Urinary bladder (tissue), 4 donors: ENCODE data around the gene ELK4. TPM values are rescaled to one million over a fixed set of nuclear protein-coding genes. Genes with fewer than 3 reads are reported as not detected.

Source experiments
- DNase-seq: peaks from one replicate; pipeline ENCODE4 v3.0.0-alpha.2; 2015; ENCODE audit errors: extremely low spot score
- H3K27ac ChIP-seq: one replicate; pipeline ENCODE4 v1.5.1; 2013; ENCODE audit warnings: low read depth, mild to moderate bottlenecking, moderate library complexity
- H3K36me3 ChIP-seq: one replicate; pipeline ENCODE4 v1.6.1; 2013; ENCODE audit warnings: mild to moderate bottlenecking, moderate library complexity; ENCODE audit not compliant: insufficient read depth
- H3K4me1 ChIP-seq: one replicate; pipeline ENCODE4 v1.6.1; 2013; ENCODE audit warnings: mild to moderate bottlenecking, moderate library complexity; ENCODE audit not compliant: insufficient read depth
- H3K4me3 ChIP-seq: one replicate; pipeline ENCODE4 v1.5.1; 2013; ENCODE audit warnings: low read depth, low read length
- WGBS: extraction: QIAGEN DNeasy Blood & Tissue Kit; methylation state at CpG from one replicate; pipeline ENCODE4 v1.1.7; 2013; 5-methylcytosine and 5-hydroxymethylcytosine counted together
- polyA plus RNA-seq: library from polyadenylated mRNA; stranded (reverse); fragments of 200-250 nt; gene quantifications from one replicate; pipeline ENCODE4 v1.2.3, GENCODE V29; 2013
- total RNA-seq: library from RNA; depleted of rRNA; stranded (reverse); fragments of >200 nt; gene quantifications from one replicate; pipeline ENCODE4 v1.2.3, GENCODE V29; 2014
- donor health status: healthy with polysubstance abuse.
- donor health status: healthy.

The ELK4 gene
- total and polyA plus RNA-seq, 2 donors: 5.6 to 41.9 TPM

DNA sequence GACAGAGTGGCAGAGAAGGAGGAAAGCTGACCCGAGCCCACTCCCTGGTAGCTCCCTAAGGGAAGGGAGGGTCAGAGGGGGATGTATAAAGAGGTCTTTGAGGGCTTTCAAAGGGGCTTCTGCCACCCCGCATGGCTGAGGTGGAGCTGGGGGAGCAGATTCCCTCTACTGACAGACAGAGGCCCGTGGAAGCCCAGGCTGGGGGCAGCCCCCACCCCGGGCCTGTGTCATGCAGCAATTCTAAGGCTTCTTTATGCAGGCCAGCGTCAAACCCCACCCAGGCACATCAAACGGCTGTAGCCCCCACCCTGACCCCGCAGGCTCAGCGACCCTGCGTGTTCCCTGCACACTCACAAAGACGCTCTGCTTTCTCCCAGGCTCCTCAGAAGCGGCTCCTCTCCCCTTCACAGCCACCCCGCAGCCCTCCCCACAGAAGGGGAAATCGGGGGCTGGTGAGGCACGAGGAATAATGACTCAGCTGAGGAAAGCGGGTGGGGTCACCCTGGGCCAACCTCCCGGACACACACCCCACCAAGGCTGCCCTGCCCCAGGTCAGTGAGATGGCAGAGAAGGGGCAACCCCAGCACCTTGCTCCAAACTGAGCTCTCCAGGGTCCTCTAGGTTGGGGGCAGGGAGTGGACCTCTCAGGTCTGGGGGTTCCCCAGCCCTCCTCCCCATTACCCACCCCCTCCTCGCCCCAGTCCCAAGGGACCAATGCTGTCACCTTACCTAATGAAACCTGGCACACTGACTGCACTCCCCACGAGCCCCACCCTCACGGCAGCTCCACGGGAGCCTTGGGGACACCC lies 37.7 kb upstream of the ELK4 start:
- Histone ChIP-seq H3K36me3 (no peaks in the 10 kb centered on the region), H3K27ac (no peak overlapping the region), H3K4me3 (no peak overlapping the region), H3K4me1 (no peaks in the 10 kb centered on the region)
- DNase-seq: no peak
- 58% methylated on average over 20 of the region's 20 CpGs for WGBS

DNA sequence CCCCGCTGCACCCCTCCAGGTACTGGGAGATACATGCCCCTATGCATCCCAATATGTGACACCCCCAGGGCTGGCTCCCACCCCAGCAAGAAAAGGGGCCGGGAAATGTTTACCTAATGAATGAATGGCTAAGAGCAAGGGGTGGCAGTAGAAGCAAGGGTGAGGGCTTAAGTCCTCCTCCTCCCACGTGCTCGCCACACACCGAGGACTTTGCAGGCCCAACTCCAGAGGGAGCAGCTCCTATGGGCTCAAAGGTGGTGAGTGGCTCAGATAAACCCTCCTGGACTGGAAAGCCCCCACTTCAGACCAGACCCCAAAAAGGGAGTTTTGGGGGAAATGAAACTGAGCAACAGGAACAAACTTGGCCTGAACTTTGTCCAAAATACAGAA lies 37.1 kb upstream of the ELK4 start:
- Histone ChIP-seq H3K36me3 (no peaks in the 10 kb centered on the region), H3K4me3 (no peak overlapping the region), H3K27ac (no peak overlapping the region), H3K4me1 (no peaks in the 10 kb centered on the region)
- DNase-seq: no peak
- 71% methylated on average over 5 of the region's 5 CpGs for WGBS

DNA sequence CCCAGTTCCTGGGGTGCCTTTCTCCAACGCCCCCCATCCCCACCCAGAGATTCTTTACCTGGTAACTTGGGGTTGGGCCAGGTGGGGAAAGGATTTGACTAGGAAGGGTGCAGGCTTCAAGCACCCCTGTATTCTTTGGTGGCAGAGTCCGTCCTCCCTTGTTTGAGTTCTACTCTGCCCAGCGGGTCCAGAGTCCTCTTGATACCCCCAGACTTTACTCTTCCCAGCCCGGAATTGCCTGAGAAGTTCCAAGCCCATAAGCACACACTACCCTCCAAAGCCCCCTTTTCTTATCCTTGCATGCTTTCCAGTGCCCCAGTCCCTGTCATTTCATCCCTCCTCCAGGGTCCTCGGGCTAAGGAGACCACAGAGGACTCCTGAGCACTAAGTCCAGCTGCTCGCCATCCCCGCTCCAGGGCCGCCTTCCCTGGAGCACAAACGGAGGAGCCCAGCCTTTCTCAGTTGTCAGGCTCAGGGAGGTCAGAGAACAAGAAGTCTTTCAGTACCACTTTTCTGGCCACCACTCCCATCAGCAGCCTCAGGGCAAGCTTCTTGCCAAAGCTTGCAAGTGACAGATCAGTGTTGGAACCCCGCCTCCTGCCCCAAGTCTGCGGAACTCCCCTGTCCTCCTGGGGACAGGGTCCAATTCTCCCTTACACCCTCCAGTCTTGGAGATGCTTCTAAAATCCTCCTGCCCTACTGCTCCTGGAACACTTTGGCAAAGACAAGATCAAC lies 36.3 kb upstream of the ELK4 start:
- H3K36me3 ChIP-seq: no peaks in the 10 kb centered on the region
- H3K4me3 ChIP-seq: no peak overlapping the region
- 85% methylated on average over 11 of the region's 11 CpGs for WGBS
- DNase-seq: no peak
- H3K27ac ChIP-seq: no peak overlapping the region
- H3K4me1 ChIP-seq: no peaks in the 10 kb centered on the region

- Histone ChIP-seq H3K4me3 (no peak overlapping the region), H3K27ac (no peak overlapping the region), H3K4me1 (no peaks in the 10 kb centered on the region), H3K36me3 (no peaks in the 10 kb centered on the region)
- WGBS: 93% methylated on average over 6 of the region's 6 CpGs
- no peak for DNase-seq
Measured at GRCh38 chr1:205666372-205667166, 34.8 kb upstream of the ELK4 start.

DNA sequence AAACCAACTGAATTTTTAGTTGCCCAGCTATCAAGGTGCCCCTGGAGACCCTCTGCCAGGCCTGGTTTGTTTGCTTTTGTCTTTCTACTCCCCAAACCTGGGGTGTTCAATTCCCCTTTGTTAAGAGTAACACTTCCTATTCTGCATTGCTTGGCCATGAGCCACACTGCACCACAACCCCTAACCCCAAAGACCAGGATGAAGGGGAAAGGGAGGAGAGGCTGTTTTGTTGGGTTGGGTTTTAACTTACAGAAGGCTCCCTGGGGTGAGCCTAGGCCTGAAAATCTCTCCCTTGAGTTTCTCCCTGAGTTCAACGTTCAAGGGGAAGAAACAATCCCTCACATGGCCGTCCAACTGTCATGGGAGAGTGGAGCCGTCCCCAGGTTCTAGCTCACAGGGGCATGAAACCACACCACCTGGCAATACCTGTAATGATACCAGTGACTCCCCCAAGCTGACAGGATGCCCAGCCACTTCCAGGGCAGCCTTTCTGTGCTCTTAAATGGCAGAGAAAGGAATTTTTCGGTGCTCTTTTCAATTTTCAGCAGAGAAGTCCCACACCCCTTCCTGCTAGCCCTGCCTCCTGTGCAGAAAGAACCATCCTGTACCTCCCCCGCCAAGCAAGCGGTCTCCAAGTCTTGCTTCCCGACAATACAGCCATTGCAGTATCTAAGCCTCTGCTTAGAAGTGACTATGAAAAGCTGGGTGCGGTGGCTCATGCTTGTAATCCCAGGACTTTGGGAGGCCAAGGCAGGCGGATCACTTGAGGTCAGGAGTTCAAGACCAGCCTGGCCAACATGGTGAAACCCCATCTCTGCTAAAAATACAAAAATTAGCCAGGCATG lies 33.6 kb upstream of the ELK4 start:
- H3K36me3 ChIP-seq: no peaks in the 10 kb centered on the region
- no peak overlapping the region for H3K27ac ChIP-seq
- no peak for DNase-seq
- no peaks in the 10 kb centered on the region for H3K4me1 ChIP-seq
- 68% methylated on average over 9 of the region's 9 CpGs for WGBS
- H3K4me3 ChIP-seq: no peak overlapping the region

- Histone ChIP-seq H3K4me3 (no peak overlapping the region), H3K36me3 (no peaks in the 10 kb centered on the region), H3K4me1 (no peaks in the 10 kb centered on the region), H3K27ac (no peak overlapping the region)
- WGBS: 74% methylated on average over 19 of the region's 19 CpGs
- DNase-seq: no peak
Measured at GRCh38 chr1:205664399-205665017, 32.7 kb upstream of the ELK4 start.

DNA sequence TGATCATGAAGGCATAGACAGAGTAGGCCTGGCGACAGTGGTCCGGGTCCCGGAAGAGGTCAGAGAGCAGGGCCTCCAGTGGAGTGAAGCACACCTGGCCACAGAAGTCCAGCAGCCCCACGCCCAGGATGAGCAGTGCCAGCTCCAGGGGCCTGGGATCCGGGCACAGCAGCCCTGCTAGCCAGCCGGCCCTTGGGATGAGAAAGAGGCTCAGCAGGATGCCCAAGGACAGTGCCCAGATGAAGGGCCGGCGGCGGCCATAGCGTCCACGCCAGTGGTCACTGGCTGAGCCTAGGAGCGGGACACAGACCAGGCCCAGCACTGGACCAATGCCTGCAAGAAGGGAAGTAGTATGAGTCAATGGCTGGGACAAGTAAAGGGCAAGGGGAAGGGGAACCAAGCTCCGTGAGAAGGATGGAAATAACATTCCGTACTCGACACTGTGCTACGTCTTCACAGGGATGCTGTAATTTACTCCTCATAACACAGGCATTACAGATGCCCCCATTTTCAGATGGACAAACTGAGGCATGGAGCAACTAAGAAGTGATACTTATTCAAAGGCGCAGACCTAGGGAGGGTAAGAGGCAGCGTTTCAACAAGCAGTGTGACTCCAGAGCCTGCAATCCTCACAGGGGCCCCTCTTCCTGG lies 31.6 kb upstream of the ELK4 start:
- H3K4me1 ChIP-seq: no peaks in the 10 kb centered on the region
- no peaks in the 10 kb centered on the region for H3K36me3 ChIP-seq
- H3K4me3 ChIP-seq: no peak overlapping the region
- no peak for DNase-seq
- no peak overlapping the region for H3K27ac ChIP-seq
- WGBS: 94% methylated on average over 18 of the region's 18 CpGs

DNA sequence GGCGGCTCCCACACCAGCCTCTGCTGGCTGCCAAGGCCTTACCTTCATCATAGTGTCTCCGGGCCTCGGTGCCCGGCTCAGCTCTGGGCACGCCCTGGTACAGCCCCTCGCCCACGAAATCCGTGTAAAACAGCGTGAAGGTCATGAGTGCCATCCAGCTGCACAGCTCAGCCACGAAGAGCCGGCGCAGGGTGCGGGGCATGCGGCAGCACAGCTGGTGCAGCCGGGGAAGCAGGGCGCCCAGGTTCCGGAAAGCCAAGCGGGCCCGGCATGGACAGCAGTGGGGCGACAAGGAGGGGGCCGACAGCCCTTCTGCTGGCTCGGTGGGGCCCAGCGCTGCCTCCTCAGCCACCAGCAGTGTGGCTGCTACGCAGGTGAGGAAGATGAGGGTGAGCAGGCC lies 31.0 kb upstream of the ELK4 start:
- Histone ChIP-seq H3K36me3 (no peaks in the 10 kb centered on the region), H3K4me1 (no peaks in the 10 kb centered on the region), H3K27ac (no peak overlapping the region), H3K4me3 (no peak overlapping the region)
- DNase-seq: no peak
- WGBS: 93% methylated on average over 24 of the region's 24 CpGs

GRCh38 chr1:205662135-205662738 lies 30.4 kb upstream of the ELK4 start:
- Histone ChIP-seq H3K4me1 (no peaks in the 10 kb centered on the region), H3K27ac (no peak overlapping the region), H3K36me3 (no peaks in the 10 kb centered on the region), H3K4me3 (no peak overlapping the region)
- no peak for DNase-seq
- WGBS: 81% methylated on average over 15 of the region's 15 CpGs

DNA sequence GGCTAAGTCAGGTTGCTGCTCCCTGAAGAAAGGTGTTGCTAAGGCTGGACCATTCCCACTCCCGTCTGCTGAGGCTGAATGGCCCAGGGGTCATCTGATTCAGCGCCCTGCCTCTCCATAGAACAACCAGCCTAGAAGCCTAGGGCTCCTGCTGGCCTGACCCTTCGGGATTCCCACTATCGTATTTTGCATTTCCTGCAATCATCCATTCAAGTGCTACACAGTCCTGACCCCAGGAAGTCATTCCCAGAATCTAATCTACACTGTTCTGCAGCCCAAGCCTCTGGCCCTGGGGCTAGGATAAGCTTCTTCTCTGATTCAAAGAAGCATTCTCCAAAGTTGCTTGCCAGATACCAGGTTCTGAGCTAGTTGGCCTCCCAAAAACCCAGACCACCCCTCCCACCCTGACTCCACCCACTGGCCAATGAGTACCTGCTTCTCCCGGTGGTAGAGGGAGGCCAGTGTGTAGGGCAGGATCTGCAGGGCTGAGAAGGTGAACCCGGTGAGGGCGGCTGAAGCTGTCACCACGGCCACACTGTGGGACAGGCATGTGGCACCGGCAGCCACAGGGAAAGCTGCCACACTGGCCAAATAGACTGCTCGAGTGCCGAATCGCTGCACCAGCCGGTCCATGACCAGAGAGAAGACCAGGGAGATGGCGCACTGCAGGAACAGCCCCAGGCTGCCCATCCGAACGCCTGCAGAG lies 29.8 kb upstream of the ELK4 start:
- no peaks in the 10 kb centered on the region for H3K4me1 ChIP-seq
- DNase-seq: no peak
- 83% methylated on average over 16 of the region's 16 CpGs for WGBS
- no peaks in the 10 kb centered on the region for H3K36me3 ChIP-seq
- no peak overlapping the region for H3K4me3 ChIP-seq
- H3K27ac ChIP-seq: no peak overlapping the region

DNA sequence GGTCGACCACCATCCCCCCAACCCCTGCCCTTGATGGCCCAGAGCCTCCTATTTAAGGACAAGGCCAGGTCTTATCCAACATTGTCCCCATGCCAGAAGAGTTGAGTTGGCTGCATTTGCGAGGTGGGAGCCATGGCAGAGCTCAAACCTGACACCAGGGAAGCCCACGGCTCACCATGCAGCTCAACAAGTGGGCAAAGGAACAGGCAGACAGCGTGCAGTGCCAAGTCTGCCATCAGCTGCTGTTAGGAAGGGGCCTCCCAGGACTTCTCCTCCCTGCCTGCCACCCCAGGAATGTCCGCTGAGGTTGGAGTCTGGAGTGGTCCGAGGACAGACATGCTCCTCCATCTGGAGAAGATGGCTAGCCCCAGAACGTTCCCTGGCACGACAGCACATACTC lies 28.6 kb upstream of the ELK4 start:
- DNase-seq: no peak
- Histone ChIP-seq H3K4me1 (no peaks in the 10 kb centered on the region), H3K27ac (no peak overlapping the region), H3K36me3 (no peaks in the 10 kb centered on the region), H3K4me3 (no peak overlapping the region)
- WGBS: 80% methylated on average over 8 of the region's 8 CpGs
